ENCODE results near the gene LAMTOR3.

Gene LAMTOR3

GRCh38 chr4:99894161-99894997 lies at the start of gene LAMTOR3:
TSS of gene LAMTOR3 (minus strand) at chr4:99894427. CDS start at chr4:99893963, 464 bp downstream.
- DNase-seq (ENCODE audit: low read depth), result peak; percentile 76

- DNase-seq (ENCODE audit: low read depth), result no peak
Measured at GRCh38 chr4:99938243-99938753, 44.1 kb upstream of the LAMTOR3 start.

- no peak for DNase-seq (ENCODE audit: low read depth)
Measured at GRCh38 chr4:99934891-99935290, 40.7 kb upstream of the LAMTOR3 start.

GRCh38 chr4:99927566-99927965 lies 33.3 kb upstream of the LAMTOR3 start:
- no peak for DNase-seq (ENCODE audit: low read depth)

- no peak for DNase-seq (ENCODE audit: low read depth)
Measured at GRCh38 chr4:99921174-99921573, 26.9 kb upstream of the LAMTOR3 start.

GRCh38 chr4:99918656-99919055 lies 24.4 kb upstream of the LAMTOR3 start:
- DNase-seq (ENCODE audit: low read depth), result no peak

GRCh38 chr4:99917575-99917974 lies 23.3 kb upstream of the LAMTOR3 start:
- DNase-seq (ENCODE audit: low read depth), result no peak

GRCh38 chr4:99915449-99915848 lies 21.2 kb upstream of the LAMTOR3 start:
- DNase-seq (ENCODE audit: low read depth), result no peak

- no peak for DNase-seq (ENCODE audit: low read depth)
Measured at GRCh38 chr4:99894998-99895397, 771 bp upstream of the LAMTOR3 start.

- no peak for DNase-seq (ENCODE audit: low read depth)
Measured at GRCh38 chr4:99893839-99894160, 427 bp downstream of the LAMTOR3 start.

GRCh38 chr4:99893029-99893428 lies 1.2 kb downstream of the LAMTOR3 start:
- no peak for DNase-seq (ENCODE audit: low read depth)

GRCh38 chr4:99891351-99891750 lies 2.9 kb downstream of the LAMTOR3 start:
- DNase-seq (ENCODE audit: low read depth), result no peak

GRCh38 chr4:99887837-99888236 lies 6.4 kb downstream of the LAMTOR3 start:
- no peak for DNase-seq (ENCODE audit: low read depth)

GRCh38 chr4:99886146-99886545 lies 8.1 kb downstream of the LAMTOR3 start:
- DNase-seq (ENCODE audit: low read depth), result no peak

GRCh38 chr4:99885687-99886086 lies 8.5 kb downstream of the LAMTOR3 start:
- DNase-seq (ENCODE audit: low read depth), result no peak

GRCh38 chr4:99885063-99885664 lies 9.1 kb downstream of the LAMTOR3 start:
- DNase-seq (ENCODE audit: low read depth), result no peak

GRCh38 chr4:99879458-99879857 lies 14.8 kb downstream of the LAMTOR3 start:
- no peak for DNase-seq (ENCODE audit: low read depth)

GRCh38 chr4:99878604-99879003 lies 15.6 kb downstream of the LAMTOR3 start:
- no peak for DNase-seq (ENCODE audit: low read depth)

GRCh38 chr4:99876946-99877345 lies 17.3 kb downstream of the LAMTOR3 start:
- no peak for DNase-seq (ENCODE audit: low read depth)

GRCh38 chr4:99875071-99875470 lies 19.2 kb downstream of the LAMTOR3 start:
- no peak for DNase-seq (ENCODE audit: low read depth)

GRCh38 chr4:99872570-99872969 lies 21.7 kb downstream of the LAMTOR3 start:
- no peak for DNase-seq (ENCODE audit: low read depth)

GRCh38 chr4:99868126-99868596 lies 26.1 kb downstream of the LAMTOR3 start:
- no peak for DNase-seq (ENCODE audit: low read depth)

GRCh38 chr4:99863804-99864203 lies 30.4 kb downstream of the LAMTOR3 start:
- no peak for DNase-seq (ENCODE audit: low read depth)

Data from stimulated activated CD8-positive, alpha-beta memory T cell treated with anti-CD3 and anti-CD28 coated beads, Interleukin-12 subunit alpha, Interleukin-12 subunit beta, amount 100 ng/mL, for 1 hour (primary cell).